GM12878 (cell line): ENCODE data around the gene HABP2. TPM values are rescaled to one million over a fixed set of nuclear protein-coding genes. Genes with fewer than 3 reads are reported as not detected.

ENCODE experiments used
- ATAC-seq: fragments of 200-7000 bp; cut with Tn5 transposase; 3 replicates; pipeline ENCODE4 v1.9.1; 2020; ENCODE audit warnings: mild to moderate bottlenecking, moderate library complexity
- BruUV-seq: library from RNA; stranded (reverse); fragments of 400-500 nt; replicated peaks from 2 replicates; lab custom pipeline; 2021; lab: Mats Ljungman, UMichigan
- CTCF ChIA-PET: fragments of 300-600 bp; sonication (Branson Sonifier 250); formaldehyde crosslinking; extraction: SDS; loops from one replicate; lab custom pipeline; 2021; ENCODE audit warnings: inconsistent platforms; lab: Yijun Ruan, JAX
- POLR2A ChIA-PET: fragments of 350-600 bp; formaldehyde crosslinking; extraction: SDS; loops from one replicate; lab custom pipeline; 2021; ENCODE audit warnings: inconsistent platforms; lab: Charles Lee
- RAD21 ChIA-PET: fragments of 300-600 bp; sonication (Branson Sonifier 250); formaldehyde crosslinking; loops from one replicate; lab custom pipeline; 2023; ENCODE audit warnings: antibody characterized with exemption; ENCODE audit not compliant: unreplicated experiment; lab: Charles Lee
- SMC1A ChIA-PET: fragments of 300-600 bp; sonication (Branson Sonifier 250); formaldehyde crosslinking; loops from one replicate; lab custom pipeline; 2023; ENCODE audit not compliant: unreplicated experiment, uncharacterized antibody; lab: Charles Lee
- DNase-seq: peaks from one replicate; pipeline ENCODE4 v3.0.0-alpha.2; 2011; ENCODE audit warnings: low read depth, low spot score
- FAIRE-seq: peaks from 3 replicates; lab custom pipeline; 2011; peaks lifted over from hg19 to GRCh38; lab: Jason Lieb, UNC
- H2AFZ ChIP-seq: 2 replicates; pipeline ENCODE4 v1.6.0; 2011; ENCODE audit warnings: low read depth, low read length, control low read depth; ENCODE audit not compliant: control insufficient read depth
- H3K27ac ChIP-seq: 2 replicates; pipeline ENCODE4 v1.5.1; 2011; ENCODE audit warnings: control low read depth; ENCODE audit not compliant: control insufficient read depth, insufficient read depth
- H3K27me3 ChIP-seq, 2 experiments: replicated peaks in 1 of 2; 2 replicates each; pipeline versions ENCODE4 v1.6.0 to v1.6.1; 2011; ENCODE audit warnings: low read length in 1 of 2; ENCODE audit not compliant: control insufficient read depth in 2 of 2, insufficient read depth in 2 of 2
- H3K36me3 ChIP-seq, 2 experiments: 2 replicates each; pipeline ENCODE4 v1.5.1; 2011; ENCODE audit warnings: low read length in 1 of 2; ENCODE audit not compliant: control insufficient read depth in 2 of 2, insufficient read depth in 2 of 2
- H3K4me1 ChIP-seq: 2 replicates; pipeline ENCODE4 v1.6.1; 2011; ENCODE audit warnings: mild to moderate bottlenecking, low read length, moderate library complexity, mixed read lengths; ENCODE audit not compliant: control insufficient read depth, insufficient read depth
- H3K4me2 ChIP-seq: 2 replicates; pipeline ENCODE4 v1.6.0; 2011; ENCODE audit warnings: control low read depth; ENCODE audit not compliant: control insufficient read depth, insufficient read depth
- H3K4me3 ChIP-seq: fragments of 200-600 bp; sonication (generic); 2 replicates; pipeline ENCODE4 v1.5.1; 2016
- H3K79me2 ChIP-seq: 2 replicates; pipeline ENCODE4 v1.6.0; 2011; ENCODE audit warnings: low read length; ENCODE audit not compliant: control insufficient read depth, insufficient read depth
- H3K9ac ChIP-seq: 2 replicates; pipeline ENCODE4 v1.8.0; 2011; ENCODE audit warnings: low read length, control low read depth, mixed read lengths; ENCODE audit not compliant: control insufficient read depth, insufficient read depth
- H3K9me3 ChIP-seq: replicated peaks from 3 replicates; pipeline ENCODE4 v1.5.1; 2011; ENCODE audit warnings: mild to moderate bottlenecking, low read length; ENCODE audit not compliant: control insufficient read depth, insufficient read depth
- H4K20me1 ChIP-seq: 2 replicates; pipeline ENCODE4 v1.6.0; 2011; ENCODE audit not compliant: control insufficient read depth, insufficient read depth
- ATF3 ChIP-seq: IDR thresholded peaks from 2 replicates; pipeline ENCODE4 v1.6.1; 2011; ENCODE audit warnings: low read depth, mild to moderate bottlenecking, low read length, moderate library complexity, borderline replicate concordance; ENCODE audit errors: extremely low read depth
- BCL3 ChIP-seq: IDR thresholded peaks from 2 replicates; pipeline ENCODE4 v1.6.1; 2011; ENCODE audit warnings: borderline replicate concordance, low read depth, mild to moderate bottlenecking, moderate library complexity, low read length; ENCODE audit not compliant: insufficient read depth, poor library complexity, severe bottlenecking
- NFXL1 ChIP-seq: fragments of 450-650 bp; IDR thresholded peaks from 2 replicates; pipeline ENCODE4 v1.6.1; 2017; ENCODE audit warnings: antibody characterized with exemption, mild to moderate bottlenecking, borderline replicate concordance
- PBX3 ChIP-seq: IDR thresholded peaks from 2 replicates; pipeline ENCODE4 v1.6.1; 2011; ENCODE audit warnings: mild to moderate bottlenecking, low read depth, low read length, moderate library complexity; ENCODE audit not compliant: insufficient replicate concordance
- POLR2A ChIP-seq: IDR thresholded peaks from 2 replicates; pipeline ENCODE4 v1.6.1; 2011; ENCODE audit warnings: low read depth, mild to moderate bottlenecking, low read length
- RAD21 ChIP-seq: IDR thresholded peaks from 2 replicates; pipeline ENCODE4 v1.6.1; 2011; ENCODE audit warnings: mild to moderate bottlenecking, low read depth, low read length, moderate library complexity; ENCODE audit not compliant: insufficient read depth
- ZNF274 ChIP-seq: IDR thresholded peaks from one replicate; pipeline ENCODE4 v1.8.0; 2011; ENCODE audit not compliant: insufficient read length, insufficient read depth
- WGBS: methylation state at CpG from one replicate; pipeline ENCODE4 v1.1.6; 2016; ENCODE audit warnings: low lambda C conversion rate; ENCODE audit not compliant: insufficient replicate concordance, insufficient coverage; ENCODE audit errors: missing lambda C conversion rate; 5-methylcytosine and 5-hydroxymethylcytosine counted together
- in situ Hi-C: fragments of 300-500 bp; cut with MboI; formaldehyde crosslinking; loops from 9 replicates; pipeline ENCODE4 v1.14.3; 2018; ENCODE audit warnings: mixed read lengths
- intact Hi-C: fragments of 100-400 bp; cut with micrococcal nuclease; formaldehyde crosslinking; loops from one replicate; pipeline ENCODE4 v1.14.2; 2022; ENCODE audit not compliant: unreplicated experiment
- polyA plus RNA-seq, 11 experiments: library from polyadenylated mRNA; depleted of rRNA in 4 of 11; unstranded in 6 of 11; stranded (reverse) in 5 of 11; fragments of >200 nt; fragmentation: Nextera tagmentation in 4 of 11; fragmentation: Illumina TruSeq in 1 of 11; extraction: Ambion mirVana in 4 of 11; extraction: Trizol in 1 of 11; gene quantifications; 1 replicate in 1 of 11; 2 replicates in 10 of 11; pipeline versions ENCODE4 v1.2.1 to v1.2.3, GENCODE V29; 2011 to 2016; ENCODE audit warnings: inconsistent platforms in 2 of 11, missing spikeins in 2 of 11, low read depth in 1 of 11
- total RNA-seq, 4 experiments: library from RNA; depleted of rRNA in 3 of 4; stranded (reverse); fragments of >200 nt in 3 of 4; fragmentation: Illumina TruSeq in 1 of 4; extraction: Trizol in 1 of 4; gene quantifications; 2 replicates each; pipeline versions ENCODE4 v1.2.1 to v1.2.3, GENCODE V29; 2013 to 2021

Gene HABP2
- total and polyA plus RNA-seq, 10 of the 15 experiments (the other 5 are each of a cell fraction or from before 2014, with no cell fraction given): 0.13 TPM; not detected in 9

GRCh38 chr10:113563306-113564088, 10.6 kb downstream of the HABP2 start (continued):
- no peak for TF ChIP-seq BCL3
- no peak for TF ChIP-seq POLR2A
- TF ChIP-seq ZNF274: no peak
- no peak for TF ChIP-seq PBX3
- TF ChIP-seq NFXL1: no peak
- no peak for TF ChIP-seq ATF3
- TF ChIP-seq, all 136 proteins: peak for 5

GRCh38 chr10:113565364-113565763, 12.5 kb downstream of the HABP2 start:
- in situ Hi-C loops (no loop called here), intact Hi-C loops (loop anchor here (10.0 kb wide), 1 partner anchor 841 kb away; no protein-coding TSS in a partner anchor)
- H3K4me2 ChIP-seq: no peak overlapping the region
- H3K4me3 ChIP-seq: no peak overlapping the region
- H3K79me2 ChIP-seq: no peaks in the 10 kb centered on the region
- RAD21 ChIA-PET: no interaction called here
- WGBS: 0% methylated on average over 1 of the region's 1 CpG
- SMC1A ChIA-PET: no interaction called here
- CTCF ChIA-PET: no interaction called here
- ATAC-seq: no peak
- H3K9ac ChIP-seq: no peak overlapping the region
- no peaks in the 10 kb centered on the region for H4K20me1 ChIP-seq
- POLR2A ChIA-PET: no interaction called here
- FAIRE-seq: no peak
- no peak for TF ChIP-seq RAD21
- no peak overlapping the region for H3K27ac ChIP-seq
- H2AFZ ChIP-seq: no peak overlapping the region
- H3K36me3 ChIP-seq: no peaks in the 10 kb centered on the region
- no peak for DNase-seq
- no peaks in the 10 kb centered on the region for H3K4me1 ChIP-seq
- no TSS peak for BruUV-seq
- peaks cover 0 to 2% of the 10 kb centered on the region in 2 experiments; a peak in 2 of 4 replicates for H3K27me3 ChIP-seq
- H3K9me3 ChIP-seq: no peaks in the 10 kb centered on the region
